Esophagus squamous epithelium (tissue), 5 donors: ENCODE data around the gene POLR3H. TPM values are rescaled to one million over a fixed set of nuclear protein-coding genes. Genes with fewer than 3 reads are reported as not detected.

Experiments
- DNase-seq: peaks from one replicate; lab custom pipeline; 2025; lab: John Stamatoyannopoulos, UW
- H3K27ac ChIP-seq, 4 donors: fragments of 200-600 bp; sonication (generic); one replicate each; pipeline ENCODE4 v1.5.1; 2016 to 2019; ENCODE audit warnings: mild to moderate bottlenecking in 1 of 4
- H3K27me3 ChIP-seq, 4 donors: fragments of 200-600 bp; sonication (generic); 1 replicate in 3 of 4; 2 replicates in 1 of 4; pipeline versions ENCODE4 v1.5.1 to v1.6.0; 2017 to 2021; ENCODE audit warnings: antibody characterized with exemption in 1 of 4
- H3K36me3 ChIP-seq, 3 donors: fragments of 200-600 bp; sonication (generic); one replicate each; pipeline ENCODE4 v1.5.1; 2016 to 2019
- H3K4me1 ChIP-seq, 3 donors: fragments of 200-600 bp; sonication (generic); one replicate each; pipeline ENCODE4 v1.5.1; 2017 to 2019
- H3K4me3 ChIP-seq, 4 donors: fragments of 200-600 bp; sonication (generic); 1 replicate in 3 of 4; 2 replicates in 1 of 4; pipeline ENCODE4 v1.5.1; 2016 to 2019; ENCODE audit warnings: mild to moderate bottlenecking in 2 of 4, moderate library complexity in 1 of 4
- H3K9me3 ChIP-seq, 3 donors: fragments of 200-600 bp; sonication (generic); one replicate each; pipeline ENCODE4 v1.5.1; 2016 to 2019
- CTCF ChIP-seq, 6 experiments: fragments of 450-650 bp in 4 of 6; fragments of 200-600 bp in 2 of 6; sonication (generic) in 2 of 6; IDR thresholded peaks; one replicate each; pipeline ENCODE4 v1.5.1; 2016 to 2019; ENCODE audit warnings: antibody characterized with exemption in 6 of 6, mild to moderate bottlenecking in 4 of 6, moderate library complexity in 4 of 6
- POLR2A ChIP-seq, 4 donors: fragments of 450-650 bp; IDR thresholded peaks; one replicate each; pipeline ENCODE4 v1.6.1; 2017; ENCODE audit warnings: antibody characterized with exemption in 4 of 4, mild to moderate bottlenecking in 4 of 4, moderate library complexity in 3 of 4
- WGBS, 2 donors: methylation state at CpG; one replicate each; pipeline ENCODE4 v1.1.5; 2018; 5-methylcytosine and 5-hydroxymethylcytosine counted together
- intact Hi-C: fragments of 100-400 bp; cut with DNase I; formaldehyde crosslinking; loops from one replicate; pipeline ENCODE4 v1.15.0; 2022
- total RNA-seq, 4 donors: library from RNA; depleted of rRNA; stranded (reverse); fragments of >200 nt; gene quantifications; one replicate each; pipeline ENCODE4 v1.1.0, GENCODE V29; 2016
- donor health status: DM: yes; HTN: yes; CAD: no.

Gene POLR3H
- total RNA-seq, 4 donors from 2014 or later = 13.7 to 23.3 (median 16.1) TPM

GRCh38 chr22:41481131-41481830 lies 63.0 kb downstream of the POLR3H start:
- 68 to 72% methylated on average over 7 to 12 of the region's 15 CpGs for WGBS, 2 donors
- peaks cover 0 to 34% (median 0%) of the 10 kb centered on the region in 3 donors for H3K36me3 ChIP-seq
- intact Hi-C loops = no loop called here
- peak overlapping the region; percentile 40 to 84 (median 78) for H3K27ac ChIP-seq
- no peaks in the 10 kb centered on the region for H3K27me3 ChIP-seq
- peaks cover 15 to 81% (median 52%) of the 10 kb centered on the region in 3 donors for H3K4me1 ChIP-seq
- no peak for DNase-seq
- H3K4me3 ChIP-seq = no peak overlapping the region
- TF ChIP-seq POLR2A (IDR thresholded peaks at IDR 0.05) (no peak), CTCF (IDR thresholded peaks at IDR 0.05) (no peak)
- H3K9me3 ChIP-seq = no peaks in the 10 kb centered on the region

- H3K27ac ChIP-seq = peak overlapping the region; percentile 17 to 84 (median 78)
- no peak for TF ChIP-seq CTCF (IDR thresholded peaks at IDR 0.05)
- TF ChIP-seq POLR2A (IDR thresholded peaks at IDR 0.05) = no peak
- 34 to 47% methylated on average over 5 to 7 of the region's 7 CpGs for WGBS, 2 donors
- no peak for DNase-seq
- H3K9me3 ChIP-seq = no peaks in the 10 kb centered on the region
- peaks cover 15 to 79% (median 50%) of the 10 kb centered on the region in 3 donors for H3K4me1 ChIP-seq
- no peaks in the 10 kb centered on the region for H3K27me3 ChIP-seq
- peaks cover 0 to 34% (median 0%) of the 10 kb centered on the region in 3 donors for H3K36me3 ChIP-seq
- intact Hi-C loops = no loop called here
- H3K4me3 ChIP-seq = no peak overlapping the region
Measured at GRCh38 chr22:41480397-41480735, 63.9 kb downstream of the POLR3H start.

- peaks cover 9 to 77% (median 45%) of the 10 kb centered on the region in 3 donors for H3K4me1 ChIP-seq
- TF ChIP-seq POLR2A (IDR thresholded peaks at IDR 0.05) (no peak), CTCF (IDR thresholded peaks at IDR 0.05) (no peak)
- intact Hi-C loops = no loop called here
Measured at GRCh38 chr22:41479671-41480396, 64.4 kb downstream of the POLR3H start.

GRCh38 chr22:41478891-41479521 lies 65.3 kb downstream of the POLR3H start:
- peaks cover 0 to 34% (median 0%) of the 10 kb centered on the region in 3 donors for H3K36me3 ChIP-seq
- peak overlapping the region; percentile 24 to 84 (median 78) for H3K27ac ChIP-seq
- DNase-seq = no peak
- 62 to 75% methylated on average over 7 of the region's 7 CpGs for WGBS, 2 donors
- TF ChIP-seq CTCF (IDR thresholded peaks at IDR 0.05) = no peak
- no peak for TF ChIP-seq POLR2A (IDR thresholded peaks at IDR 0.05)
- no peaks in the 10 kb centered on the region for H3K27me3 ChIP-seq
- peaks cover 9 to 70% (median 41%) of the 10 kb centered on the region in 3 donors for H3K4me1 ChIP-seq
- no peak overlapping the region for H3K4me3 ChIP-seq
- intact Hi-C loops = no loop called here
- no peaks in the 10 kb centered on the region for H3K9me3 ChIP-seq

More at GRCh38 chr22:41479671-41480396, 64.4 kb downstream of the POLR3H start:
- H3K4me3 ChIP-seq = no peak overlapping the region
- peaks cover 0 to 34% (median 0%) of the 10 kb centered on the region in 3 donors for H3K36me3 ChIP-seq
- no peak for DNase-seq
- peak overlapping the region; percentile 24 to 84 (median 78) for H3K27ac ChIP-seq
- H3K27me3 ChIP-seq = no peaks in the 10 kb centered on the region
- no peaks in the 10 kb centered on the region for H3K9me3 ChIP-seq
- WGBS, 2 donors = 63 to 82% methylated on average over 3 to 6 of the region's 6 CpGs
